ENCODE results near the gene TTC39B. TPM values are rescaled to one million over a fixed set of nuclear protein-coding genes. Genes with fewer than 3 reads are reported as not detected.

The TTC39B gene
- total and polyA plus RNA-seq, 2 experiments from 2014 or later, result 1.3 to 4.1 TPM

DNA sequence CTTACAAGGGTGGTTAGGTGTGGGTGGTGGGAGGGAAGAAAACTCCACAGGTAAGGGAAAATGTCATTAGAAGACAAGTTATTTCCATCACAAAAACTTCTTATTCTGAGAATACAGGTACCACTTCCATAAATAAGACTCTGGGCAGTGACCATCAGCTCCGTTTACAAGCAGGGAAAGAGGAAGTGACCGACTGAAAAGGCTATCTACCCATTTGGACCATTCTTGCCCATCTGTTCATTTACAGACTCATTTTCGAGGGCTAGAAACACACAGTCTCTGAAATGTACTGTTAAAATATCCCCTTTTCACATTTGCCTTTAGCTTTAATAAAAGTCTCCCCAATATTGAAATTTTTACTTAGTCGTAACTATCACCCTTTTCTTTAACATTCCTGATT is 79.5 kb downstream of the TTC39B start:
- Histone ChIP-seq H3K36me3 (no peaks in the 10 kb centered on the region), H3K27me3 (no peaks in the 10 kb centered on the region), H3K4me3 (no peak overlapping the region), H3K4me1 (ENCODE audit: low read depth) (no peaks in the 10 kb centered on the region), H3K27ac (no peak overlapping the region), H3K9me3 (ENCODE audit: low read depth) (no peaks in the 10 kb centered on the region)
- no peak for DNase-seq (ENCODE audit: low read depth in 1 of 2, low spot score in 1 of 2)
- TF ChIP-seq, protein P1, sequence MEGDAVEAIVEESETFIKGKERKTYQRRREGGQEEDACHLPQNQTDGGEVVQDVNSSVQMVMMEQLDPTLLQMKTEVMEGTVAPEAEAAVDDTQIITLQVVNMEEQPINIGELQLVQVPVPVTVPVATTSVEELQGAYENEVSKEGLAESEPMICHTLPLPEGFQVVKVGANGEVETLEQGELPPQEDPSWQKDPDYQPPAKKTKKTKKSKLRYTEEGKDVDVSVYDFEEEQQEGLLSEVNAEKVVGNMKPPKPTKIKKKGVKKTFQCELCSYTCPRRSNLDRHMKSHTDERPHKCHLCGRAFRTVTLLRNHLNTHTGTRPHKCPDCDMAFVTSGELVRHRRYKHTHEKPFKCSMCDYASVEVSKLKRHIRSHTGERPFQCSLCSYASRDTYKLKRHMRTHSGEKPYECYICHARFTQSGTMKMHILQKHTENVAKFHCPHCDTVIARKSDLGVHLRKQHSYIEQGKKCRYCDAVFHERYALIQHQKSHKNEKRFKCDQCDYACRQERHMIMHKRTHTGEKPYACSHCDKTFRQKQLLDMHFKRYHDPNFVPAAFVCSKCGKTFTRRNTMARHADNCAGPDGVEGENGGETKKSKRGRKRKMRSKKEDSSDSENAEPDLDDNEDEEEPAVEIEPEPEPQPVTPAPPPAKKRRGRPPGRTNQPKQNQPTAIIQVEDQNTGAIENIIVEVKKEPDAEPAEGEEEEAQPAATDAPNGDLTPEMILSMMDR (IDR thresholded peaks at IDR 0.05; ENCODE audit: low read depth, low read length), result no peak

DNA sequence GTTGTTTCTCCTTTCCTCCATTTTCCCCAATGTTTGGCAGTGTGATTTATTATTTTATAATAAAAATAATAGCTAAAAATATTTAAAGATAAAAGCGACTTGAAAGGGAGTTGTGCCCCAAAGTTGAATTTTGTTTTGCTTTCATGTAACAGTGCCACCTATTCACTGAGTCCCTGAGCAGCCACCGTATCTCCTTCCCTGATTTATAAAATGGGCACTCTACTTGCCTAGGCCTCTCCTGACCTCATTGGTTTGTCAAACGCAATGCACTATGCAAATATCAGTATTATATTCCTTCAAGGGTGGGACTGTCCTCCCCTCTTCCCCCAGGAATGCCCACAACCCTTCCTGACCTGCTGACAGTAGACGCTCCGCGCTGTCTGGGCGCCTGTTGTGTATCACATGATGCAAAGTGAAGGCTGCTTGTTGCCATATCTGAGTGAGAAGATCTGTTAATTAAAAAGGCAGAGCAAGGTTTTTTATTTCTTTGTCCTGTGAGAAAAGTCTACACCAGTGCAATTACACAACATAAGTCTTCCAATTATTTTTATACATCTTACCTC is 81.4 kb downstream of the TTC39B start:
- DNase-seq (ENCODE audit: low read depth in 1 of 2, low spot score in 1 of 2), result no peak
- Histone ChIP-seq H3K9me3 (ENCODE audit: low read depth) (no peaks in the 10 kb centered on the region), H3K36me3 (no peaks in the 10 kb centered on the region), H3K27me3 (no peaks in the 10 kb centered on the region), H3K4me3 (no peak overlapping the region), H3K27ac (no peak overlapping the region), H3K4me1 (ENCODE audit: low read depth) (no peaks in the 10 kb centered on the region)
- TF ChIP-seq, protein P1 (IDR thresholded peaks at IDR 0.05; ENCODE audit: low read depth, low read length), result no peak

DNA sequence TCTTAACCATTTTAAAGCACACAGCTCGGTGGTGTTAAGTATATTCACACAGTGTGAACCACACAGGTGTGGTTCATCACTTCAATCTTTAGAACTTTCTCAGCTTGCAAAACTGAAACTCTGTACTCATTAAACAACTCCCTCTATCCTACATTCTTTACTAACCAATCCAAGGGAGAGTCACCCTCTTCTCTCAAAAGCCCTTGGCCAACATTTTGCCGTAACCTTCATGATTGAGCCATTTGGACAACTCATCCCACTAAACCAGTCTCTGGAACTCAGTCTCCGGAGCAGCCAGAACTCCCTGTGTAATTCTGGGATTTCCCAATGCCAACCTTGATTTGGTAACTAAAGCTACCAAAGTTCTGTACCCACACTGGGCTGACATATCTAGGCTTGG is 84.7 kb downstream of the TTC39B start:
- Histone ChIP-seq H3K4me3 (no peak overlapping the region), H3K36me3 (no peaks in the 10 kb centered on the region), H3K4me1 (ENCODE audit: low read depth) (no peaks in the 10 kb centered on the region), H3K27me3 (no peaks in the 10 kb centered on the region), H3K9me3 (ENCODE audit: low read depth) (no peaks in the 10 kb centered on the region), H3K27ac (no peak overlapping the region)
- TF ChIP-seq, protein P1 (IDR thresholded peaks at IDR 0.05; ENCODE audit: low read depth, low read length), result no peak
- DNase-seq (ENCODE audit: low read depth in 1 of 2, low spot score in 1 of 2), result no peak

DNA sequence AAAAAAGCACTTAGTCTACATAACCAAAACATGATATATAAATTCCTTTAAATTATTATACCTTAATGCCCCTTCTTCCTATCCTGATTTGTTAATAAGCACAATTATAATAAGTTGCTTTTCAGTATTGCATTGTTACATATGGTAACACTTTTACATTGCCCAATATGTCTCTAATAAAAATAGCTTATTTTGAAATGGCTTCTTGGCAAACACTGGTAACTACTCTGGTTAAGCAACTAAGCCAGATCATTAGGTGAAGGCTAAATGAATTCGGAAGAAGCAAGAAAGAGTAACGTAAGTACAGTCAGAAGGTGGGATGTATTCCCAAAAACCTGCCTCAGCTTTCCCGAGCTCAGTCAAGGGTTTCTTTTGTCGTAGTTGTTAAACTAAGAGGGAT is 85.3 kb downstream of the TTC39B start:
- no peak for DNase-seq (ENCODE audit: low read depth in 1 of 2, low spot score in 1 of 2)
- TF ChIP-seq, protein P1 (IDR thresholded peaks at IDR 0.05; ENCODE audit: low read depth, low read length), result no peak
- H3K4me3 ChIP-seq, result no peak overlapping the region

DNA sequence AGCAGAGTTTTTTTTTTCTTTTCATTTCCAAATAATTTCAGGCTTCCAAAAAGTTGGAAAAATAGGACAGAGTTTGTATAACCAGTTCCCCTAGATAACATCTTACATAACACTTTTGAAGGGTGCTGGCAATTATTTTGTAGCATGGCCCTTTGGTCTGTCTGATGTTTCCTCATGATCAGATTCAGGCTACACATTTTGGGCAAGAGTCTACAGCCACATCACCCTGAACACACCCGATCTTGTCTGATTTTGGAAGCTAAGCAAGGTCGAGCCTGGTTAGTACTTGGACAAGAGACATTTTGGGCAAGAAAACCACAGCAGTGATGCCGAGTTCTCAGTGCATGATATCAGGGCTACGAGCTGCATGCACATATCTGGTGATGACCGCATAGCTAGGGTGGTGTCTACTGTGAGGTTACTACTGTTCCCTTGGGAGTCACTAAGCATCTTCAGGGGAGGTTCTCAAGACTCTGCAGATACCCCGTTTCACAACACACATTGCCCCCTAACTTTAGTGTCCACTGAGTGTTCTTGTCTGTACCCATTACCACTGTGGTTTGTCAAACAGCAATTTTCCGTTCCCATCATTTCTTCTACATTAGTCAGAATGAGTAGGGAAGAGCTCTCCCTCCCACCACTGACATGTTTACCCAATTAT is 86.2 kb downstream of the TTC39B start:
- Histone ChIP-seq H3K27ac (no peak overlapping the region), H3K27me3 (no peaks in the 10 kb centered on the region), H3K4me1 (ENCODE audit: low read depth) (no peaks in the 10 kb centered on the region), H3K4me3 (no peak overlapping the region), H3K36me3 (no peaks in the 10 kb centered on the region), H3K9me3 (ENCODE audit: low read depth) (no peaks in the 10 kb centered on the region)
- TF ChIP-seq, protein P1 (IDR thresholded peaks at IDR 0.05; ENCODE audit: low read depth, low read length), result no peak
- DNase-seq (ENCODE audit: low read depth in 1 of 2, low spot score in 1 of 2), result peak in 1 of 2 donors; percentile 19

More for the DNA sequence above, 85.3 kb downstream of the TTC39B start:
- Histone ChIP-seq H3K36me3 (no peaks in the 10 kb centered on the region), H3K27me3 (no peaks in the 10 kb centered on the region), H3K4me1 (ENCODE audit: low read depth) (no peaks in the 10 kb centered on the region), H3K9me3 (ENCODE audit: low read depth) (no peaks in the 10 kb centered on the region), H3K27ac (no peak overlapping the region)
